ENCODE results near the gene ZCCHC7.

Gene ZCCHC7

DNA sequence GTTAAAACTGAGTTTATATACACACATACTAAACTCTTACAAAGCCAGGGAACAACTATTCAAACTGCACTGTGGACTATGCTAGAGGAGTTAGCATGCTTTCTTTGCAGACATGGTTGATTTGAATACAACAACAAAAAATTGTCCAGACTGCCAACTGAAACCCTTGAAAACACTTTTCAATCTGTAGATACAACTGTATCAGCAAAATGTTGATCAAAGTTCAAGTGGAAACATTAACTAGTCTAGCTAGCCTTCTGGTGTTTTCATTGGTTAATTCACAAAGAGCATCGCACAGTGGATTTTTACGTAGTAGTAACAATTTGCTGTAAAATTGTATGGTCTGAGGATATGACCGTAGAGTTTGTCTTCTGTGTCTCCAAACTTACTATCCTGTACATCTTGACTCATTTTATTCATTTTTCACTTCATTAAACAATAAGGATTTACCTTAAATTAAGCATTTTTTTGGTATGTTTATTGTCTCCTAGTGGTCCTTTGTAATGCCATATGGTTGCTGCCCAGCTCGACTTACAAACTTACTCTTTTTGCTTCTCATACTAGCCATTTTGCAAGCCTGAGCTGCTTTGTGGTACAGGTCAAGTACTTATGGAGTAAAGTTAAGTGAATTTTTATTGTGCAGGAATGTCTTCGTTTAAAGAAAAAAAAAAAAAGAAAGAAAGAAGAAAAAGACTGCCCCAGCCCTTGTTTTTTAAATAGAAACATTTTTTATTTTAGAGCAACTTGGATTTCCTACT lies 123.4 kb downstream of the ZCCHC7 start:
- no peak overlapping the region for H3K4me3 ChIP-seq (ENCODE audit: low read depth, low read length)

- no peak overlapping the region for H3K4me3 ChIP-seq (ENCODE audit: low read depth, low read length)
These were observed 126.5 kb downstream of the ZCCHC7 start for GRCh38 chr9:37246826-37247225.

- H3K4me3 ChIP-seq (ENCODE audit: low read depth, low read length), result no peak overlapping the region
These were observed 128.3 kb downstream of the ZCCHC7 start for GRCh38 chr9:37248651-37249163.

DNA sequence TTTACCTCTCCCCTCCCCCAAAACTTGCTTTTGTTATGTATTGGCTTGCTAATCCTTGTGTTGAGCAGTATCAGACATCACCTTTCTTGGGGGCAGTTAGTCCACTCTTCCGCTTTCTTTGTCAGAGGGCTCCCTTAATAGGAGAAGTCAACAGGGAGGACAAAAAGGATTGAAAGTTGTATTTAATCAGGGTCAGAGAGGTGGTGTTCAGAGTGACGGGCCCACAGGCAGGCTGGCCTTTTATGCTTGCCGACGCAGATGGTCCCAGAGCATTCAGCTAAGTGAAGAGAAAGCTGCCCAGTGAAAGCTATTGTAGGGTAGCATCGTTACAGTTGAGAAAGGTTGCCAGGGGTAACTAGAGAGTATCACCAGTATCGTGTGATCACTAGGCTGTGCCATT lies 131.1 kb downstream of the ZCCHC7 start:
- no peak overlapping the region for H3K4me3 ChIP-seq (ENCODE audit: low read depth, low read length)

GRCh38 chr9:37253377-37253937 lies 133.1 kb downstream of the ZCCHC7 start:
- no peak overlapping the region for H3K4me3 ChIP-seq (ENCODE audit: low read depth, low read length)

DNA sequence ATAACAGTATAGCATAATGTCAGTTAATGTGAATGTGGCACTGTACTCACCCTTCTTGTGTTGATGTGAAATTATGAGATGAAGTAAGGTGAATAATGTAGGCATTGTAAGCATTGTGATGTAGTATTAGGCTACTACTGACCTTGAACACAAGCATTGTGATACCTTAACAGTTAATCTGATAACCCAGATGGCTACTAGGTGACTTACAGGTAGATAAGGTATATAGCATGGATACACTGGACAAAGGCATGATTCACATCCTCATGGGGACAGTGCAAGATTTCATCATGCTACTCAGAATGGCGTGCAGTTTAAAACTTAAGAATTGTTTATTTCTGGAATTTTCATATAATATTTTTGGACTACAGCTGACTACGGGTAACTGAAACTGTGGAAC lies 134.8 kb downstream of the ZCCHC7 start:
- no peak overlapping the region for H3K4me3 ChIP-seq (ENCODE audit: low read depth, low read length)

DNA sequence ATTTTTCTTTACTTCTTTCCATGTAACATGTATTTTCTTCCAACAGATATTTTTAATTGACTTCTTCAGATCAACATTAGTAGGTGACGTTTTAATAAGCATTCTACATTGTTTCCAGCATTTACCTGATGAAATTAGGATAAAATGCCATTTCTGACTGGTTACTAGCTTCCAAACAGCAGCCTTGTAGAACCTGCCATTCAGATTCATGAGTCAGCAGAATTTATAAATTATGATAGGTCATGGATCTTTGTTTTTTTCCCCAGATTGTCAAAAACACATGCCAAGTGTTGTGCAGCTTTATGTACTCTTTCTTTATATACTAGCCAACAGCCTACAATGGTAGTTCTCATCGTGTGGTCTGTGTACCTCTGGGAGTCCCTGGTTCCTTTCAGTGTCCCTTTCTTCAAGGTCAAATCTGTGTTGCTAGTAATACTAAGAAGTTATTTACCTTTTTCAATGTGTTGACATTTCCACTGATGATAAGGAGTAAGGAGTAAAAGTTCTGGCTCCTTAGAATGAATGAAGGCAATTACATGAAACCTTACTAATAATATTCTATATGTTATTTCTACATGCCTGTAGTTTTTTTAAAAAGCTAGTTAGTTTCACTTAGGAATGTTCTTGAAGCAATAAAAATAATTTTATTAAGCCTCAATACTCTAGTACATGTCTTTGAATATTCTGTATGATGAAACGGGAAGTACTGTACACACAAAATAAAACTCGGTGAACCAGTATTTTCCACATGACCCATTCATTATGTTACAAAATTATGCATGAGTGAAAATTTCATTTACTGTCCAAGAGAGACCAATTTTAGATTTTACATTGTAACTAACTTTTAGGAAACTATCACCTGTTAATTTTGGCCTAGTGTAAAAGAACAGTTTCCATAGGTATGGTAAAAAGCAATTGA lies 135.8 kb downstream of the ZCCHC7 start:
- H3K4me3 ChIP-seq (ENCODE audit: low read depth, low read length), result no peak overlapping the region

- no peak overlapping the region for H3K4me3 ChIP-seq (ENCODE audit: low read depth, low read length)
These were observed 139.6 kb downstream of the ZCCHC7 start for GRCh38 chr9:37259951-37260350.

DNA sequence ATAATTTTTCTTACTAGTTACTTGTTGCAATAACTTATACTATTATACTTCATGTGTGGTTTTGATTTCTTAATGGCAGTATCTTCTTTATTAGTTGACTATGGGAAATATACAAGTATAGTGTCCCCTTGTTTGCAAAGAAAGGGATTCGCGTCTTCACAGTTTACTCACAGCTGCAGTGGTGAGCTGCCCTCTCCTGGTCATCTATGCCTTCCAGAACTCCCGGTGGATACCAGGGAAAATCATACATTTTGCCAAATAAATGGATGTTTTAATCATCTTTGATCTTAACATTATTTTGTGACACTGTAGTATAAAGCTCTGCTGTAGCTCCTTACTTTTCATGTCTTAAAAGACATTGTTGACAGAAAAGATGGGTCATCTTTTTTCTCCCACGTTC lies 142.0 kb downstream of the ZCCHC7 start:
- no peak overlapping the region for H3K4me3 ChIP-seq (ENCODE audit: low read depth, low read length)

GRCh38 chr9:37264539-37264938 lies 144.2 kb downstream of the ZCCHC7 start:
- H3K4me3 ChIP-seq (ENCODE audit: low read depth, low read length), result no peak overlapping the region

DNA sequence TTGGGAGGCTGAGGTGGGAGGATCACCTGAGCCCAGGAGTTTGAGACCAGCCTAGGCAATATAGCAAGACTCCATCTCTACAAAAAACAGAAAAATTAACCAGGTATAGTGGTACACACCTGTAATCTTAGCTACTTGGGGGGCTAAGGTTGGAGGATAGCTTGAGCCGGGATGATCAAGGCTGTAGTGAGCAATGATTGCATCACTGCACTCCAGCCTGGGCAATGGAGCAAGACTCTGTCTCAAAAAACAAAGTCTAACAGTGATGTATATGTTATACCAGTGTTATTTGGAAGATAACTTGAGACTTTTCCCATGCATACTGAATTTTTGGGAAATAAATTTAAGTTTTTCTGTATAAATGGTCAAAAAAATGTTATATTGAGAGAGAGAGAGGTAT lies 146.3 kb downstream of the ZCCHC7 start:
- H3K4me3 ChIP-seq (ENCODE audit: low read depth, low read length), result no peak overlapping the region

DNA sequence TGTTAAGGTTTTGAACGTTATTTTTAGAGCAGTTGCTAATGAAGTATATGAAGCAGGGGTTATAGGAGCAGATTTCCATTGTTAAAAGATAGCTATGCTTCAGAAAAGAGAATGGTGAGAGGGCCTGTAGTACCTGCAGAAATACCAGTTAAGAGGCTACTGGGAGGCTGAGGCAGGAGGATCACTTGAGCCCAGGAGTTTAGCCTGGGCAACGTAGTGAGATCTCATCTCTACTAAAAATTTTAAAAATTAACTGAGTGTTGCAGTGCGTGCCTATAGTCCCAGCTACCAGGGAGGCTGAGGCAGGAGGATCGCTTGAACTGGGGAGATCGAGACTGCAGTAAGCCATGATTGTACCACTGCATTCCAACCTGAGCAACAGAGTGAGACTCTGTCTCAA lies 148.8 kb downstream of the ZCCHC7 start:
- H3K4me3 ChIP-seq (ENCODE audit: low read depth, low read length), result no peak overlapping the region

GRCh38 chr9:37271679-37272078 lies 151.3 kb downstream of the ZCCHC7 start:
- no peak overlapping the region for H3K4me3 ChIP-seq (ENCODE audit: low read depth, low read length)

DNA sequence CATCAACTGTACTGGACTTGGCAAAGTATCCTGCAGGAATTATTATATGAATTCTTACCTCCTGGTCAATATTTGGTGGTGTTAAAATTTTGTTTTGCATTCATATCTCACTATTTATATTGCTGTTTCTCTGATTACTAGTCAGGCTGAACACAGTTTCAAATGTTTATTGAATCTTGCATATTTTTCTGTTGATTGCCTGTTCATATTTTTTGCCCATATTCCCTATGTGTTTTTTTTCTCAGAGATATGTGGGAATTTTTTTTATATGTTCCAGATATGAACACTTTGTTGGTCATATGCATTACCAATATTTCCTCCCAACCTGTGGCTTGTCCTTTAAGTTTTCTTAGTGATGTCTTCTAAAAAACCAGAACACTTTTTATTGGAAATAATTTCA lies 153.2 kb downstream of the ZCCHC7 start:
- H3K4me3 ChIP-seq (ENCODE audit: low read depth, low read length), result no peak overlapping the region

- H3K4me3 ChIP-seq (ENCODE audit: low read depth, low read length), result no peak overlapping the region
These were observed 161.2 kb downstream of the ZCCHC7 start for GRCh38 chr9:37281541-37281940.

DNA sequence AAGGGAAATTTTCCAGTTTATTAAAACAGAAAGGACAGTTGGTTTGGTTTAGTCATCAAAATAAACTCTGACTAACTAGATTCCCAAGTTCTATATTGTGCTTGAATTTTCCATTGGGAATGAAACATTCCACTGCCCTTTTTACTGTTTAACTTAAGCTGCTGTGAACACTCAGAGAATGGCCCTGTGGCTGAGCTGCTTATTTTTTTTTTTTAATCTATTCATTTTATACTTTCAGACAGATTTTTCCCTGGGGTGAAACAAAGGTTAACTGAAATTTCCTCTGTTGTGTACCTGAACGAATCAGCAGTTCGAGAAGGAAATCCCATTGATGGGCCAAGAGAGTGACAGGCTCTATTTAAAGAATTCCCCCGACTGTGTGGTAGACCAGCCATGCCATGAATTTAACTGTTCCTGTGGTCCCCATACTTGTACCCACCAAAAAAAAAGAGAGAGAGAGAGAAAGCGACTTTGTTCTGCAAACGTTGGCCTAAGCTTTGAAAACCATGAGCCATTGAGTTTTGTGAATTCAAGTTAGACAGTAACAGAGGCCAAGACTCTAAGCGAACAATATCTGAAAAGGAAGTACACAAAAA lies 163.5 kb downstream of the ZCCHC7 start:
- H3K4me3 ChIP-seq (ENCODE audit: low read depth, low read length), result no peak overlapping the region

DNA sequence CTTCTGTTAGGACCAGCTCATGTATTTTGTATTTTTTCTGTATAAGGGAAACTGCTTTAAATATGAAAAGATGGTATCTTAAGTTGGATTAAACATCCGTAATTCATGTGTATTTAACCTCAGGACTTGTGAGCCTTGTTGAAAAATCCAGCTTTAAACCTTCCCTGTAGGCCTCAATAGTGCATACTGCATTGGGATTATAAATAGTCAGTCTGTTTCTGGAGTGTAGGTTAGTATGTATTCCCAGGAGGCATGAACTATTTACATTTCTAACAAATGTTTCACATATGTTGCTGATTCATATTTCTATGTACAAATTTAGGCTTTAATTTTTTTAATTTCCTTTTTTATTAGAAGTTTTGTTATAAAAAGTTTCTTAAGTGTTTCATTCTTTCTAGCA lies 164.3 kb downstream of the ZCCHC7 start:
- H3K4me3 ChIP-seq (ENCODE audit: low read depth, low read length), result no peak overlapping the region

GRCh38 chr9:37286530-37287175 lies 166.3 kb downstream of the ZCCHC7 start:
- no peak overlapping the region for H3K4me3 ChIP-seq (ENCODE audit: low read depth, low read length)

DNA sequence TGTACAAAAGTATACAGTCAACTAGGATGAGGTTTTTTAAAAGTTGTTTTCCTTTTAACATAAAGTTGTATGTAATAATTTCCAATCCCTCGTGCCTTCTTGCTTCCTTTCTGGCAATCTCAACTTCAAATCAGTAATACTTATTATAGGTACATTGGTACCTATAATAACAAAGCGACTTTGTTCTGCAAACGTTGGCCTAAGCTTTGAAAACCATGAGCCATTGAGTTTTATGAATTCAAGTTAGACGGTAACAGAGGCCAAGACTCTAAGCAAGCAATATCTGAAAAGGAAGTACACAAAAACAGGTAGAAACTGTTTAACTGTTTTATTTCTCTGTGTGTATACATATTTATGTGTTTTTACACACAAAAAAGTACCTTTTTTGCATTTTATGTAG lies 166.9 kb downstream of the ZCCHC7 start:
- H3K4me3 ChIP-seq (ENCODE audit: low read depth, low read length), result no peak overlapping the region

DNA sequence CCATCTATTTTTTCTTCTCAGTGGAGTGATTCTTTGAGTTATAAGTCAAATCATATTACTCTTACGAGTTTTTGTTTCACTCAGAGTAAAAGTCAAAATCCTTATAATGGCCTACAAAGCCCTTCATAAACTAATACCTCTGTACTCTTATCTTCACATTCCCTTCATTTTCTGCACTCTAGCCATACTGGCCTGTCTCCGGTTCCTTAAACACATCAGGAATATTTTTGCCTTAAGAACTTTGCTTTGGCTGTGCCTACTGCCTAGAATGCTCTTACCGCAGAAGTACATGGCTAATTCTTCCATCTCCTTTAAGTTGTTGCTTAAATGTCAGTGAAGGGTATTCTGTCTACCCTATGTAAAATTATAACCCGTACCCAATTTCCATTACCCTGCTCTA lies 169.3 kb downstream of the ZCCHC7 start:
- H3K4me3 ChIP-seq (ENCODE audit: low read depth, low read length), result no peak overlapping the region

Data from iPS-11a (cell line).